GM12891 (cell line): ENCODE results near the gene SPIRE2.

Experiments
- PAX5 ChIP-seq: IDR thresholded peaks from 2 replicates; pipeline ENCODE4 v1.6.1; 2011; ENCODE audit warnings: low read length, moderate library complexity, mild to moderate bottlenecking; ENCODE audit not compliant: insufficient read depth, severe bottlenecking
- POLR2A ChIP-seq: IDR thresholded peaks from 2 replicates; pipeline ENCODE4 v1.6.1; 2011; ENCODE audit warnings: low read depth, low read length, control low read depth
- POLR2AphosphoS5 ChIP-seq: IDR thresholded peaks from 2 replicates; pipeline ENCODE4 v1.6.1; 2011; ENCODE audit warnings: low read depth, low read length, control low read depth
- POU2F2 ChIP-seq: IDR thresholded peaks from 2 replicates; pipeline ENCODE4 v1.6.1; 2011; ENCODE audit warnings: low read depth, mild to moderate bottlenecking, control low read depth, low read length, moderate library complexity
- SPI1 ChIP-seq: IDR thresholded peaks from 2 replicates; pipeline ENCODE4 v1.6.1; 2011; ENCODE audit warnings: low read depth, low read length, control low read depth
- TAF1 ChIP-seq: IDR thresholded peaks from 2 replicates; pipeline ENCODE4 v1.6.1; 2011; ENCODE audit warnings: low read depth, low read length, control low read depth

- no peak for TF ChIP-seq POLR2A
- TF ChIP-seq TAF1: no peak
- TF ChIP-seq POLR2AphosphoS5: no peak
- TF ChIP-seq POU2F2: no peak
- no peak for TF ChIP-seq SPI1
- no peak for TF ChIP-seq PAX5
Measured at GRCh38 chr16:89864527-89864820, 36.2 kb downstream of the SPIRE2 start.
